ENCODE data around the gene MLX. TPM values are rescaled to one million over a fixed set of nuclear protein-coding genes. Genes with fewer than 3 reads are reported as not detected.
"Not testable (repeated sequence)": the region's sequence is repeated elsewhere in the genome, so short reads cannot be mapped to it uniquely, and the experiment has no call there.

Gene MLX
- total RNA-seq, 4 donors from 2014 or later, result 24.9 to 34.5 (median 29.3) TPM

GRCh38 chr17:42608305-42609181 lies 41.6 kb downstream of the MLX start:
- intact Hi-C loops (cut with DNase I), result loop anchor here (2.0 kb wide), 1 partner anchor 70 kb away; no protein-coding TSS in a partner anchor
- peaks cover 31 to 59% (median 54%) of the 10 kb centered on the region in 4 donors for H3K4me1 ChIP-seq

GRCh38 chr17:42609182-42609813 lies 42.4 kb downstream of the MLX start, which contains the start of the genes RETREG3 and TUBG1:
Gene RETREG3, minus strand, starts transcription at chr17:42609374. Its CDS starts 50 bp downstream, at chr17:42609324.
Gene TUBG1, plus strand, starts transcription at chr17:42609683. Its CDS starts 55 bp downstream, at chr17:42609738.
- WGBS, result 0% methylated on average over 22 of the region's 66 CpGs
- H3K4me1 ChIP-seq, result peaks cover 31 to 52% (median 52%) of the 10 kb centered on the region in 4 donors

More at GRCh38 chr17:42608305-42609181, 41.6 kb downstream of the MLX start:
- no peak for DNase-seq (ENCODE audit: extremely low spot score)
- no peak for TF ChIP-seq POLR2A (IDR thresholded peaks at IDR 0.05; ENCODE audit: low read depth)
- no peak for TF ChIP-seq EP300 (IDR thresholded peaks at IDR 0.05)
- TF ChIP-seq CTCF (IDR thresholded peaks at IDR 0.05), result no peak
- TF ChIP-seq POLR2AphosphoS5 (IDR thresholded peaks at IDR 0.05), result no peak
- H3K27ac ChIP-seq (replicated peaks in 1 of 4), result peak overlapping the region; percentile 89 to 95 (median 94)
- peaks cover 17 to 20% (median 20%) of the 10 kb centered on the region in 4 donors for H3K36me3 ChIP-seq
- no peaks in the 10 kb centered on the region for H3K9me3 ChIP-seq
- under 1% methylated on average over 27 of the region's 30 CpGs for WGBS
- peak overlapping the region; percentile 72 to 97 (median 86) for H3K4me3 ChIP-seq
- H3K27me3 ChIP-seq, result no peaks in the 10 kb centered on the region

GRCh38 chr17:42609814-42610801 lies 43.2 kb downstream of the MLX start:
- peak overlapping the region; percentile 72 to 97 (median 86) for H3K4me3 ChIP-seq
- H3K27me3 ChIP-seq; H3K9me3 ChIP-seq; DNase-seq (ENCODE audit: extremely low spot score): not testable (repeated sequence)
- WGBS, result 22% methylated on average over 15 of the region's 42 CpGs
- H3K27ac ChIP-seq (replicated peaks in 1 of 4), result peak overlapping the region; percentile 89 to 95 (median 92)
- H3K36me3 ChIP-seq, result peaks cover 33 to 35% (median 34%) of the 10 kb centered on the region in 4 donors
- intact Hi-C loops (cut with DNase I), result loop anchor here (2.0 to 5.0 kb wide), 2 partner anchors 47 to 69 kb away; partner anchors contain the start of gene TUBG2
- H3K4me1 ChIP-seq, result peaks cover 31 to 47% (median 45%) of the 10 kb centered on the region in 4 donors

More at GRCh38 chr17:42609182-42609813, 42.4 kb downstream of the MLX start, which contains the start of the genes RETREG3 and TUBG1:
- Histone ChIP-seq H3K9me3 (no peaks in the 10 kb centered on the region), H3K27ac (replicated peaks in 1 of 4) (peak within 1 kb of the TSS; percentile 89 to 95 (median 94)), H3K36me3 (peaks cover 24 to 27% (median 26%) of the 10 kb centered on the region in 4 donors), H3K27me3 (no peaks in the 10 kb centered on the region), H3K4me3 (peak within 1 kb of the TSS; percentile 72 to 97 (median 86))
- peak; percentile 99 for DNase-seq (ENCODE audit: extremely low spot score)
- TF ChIP-seq CTCF (IDR thresholded peaks at IDR 0.05), result peak; percentile 19 to 53 (median 48)
- no peak for TF ChIP-seq EP300 (IDR thresholded peaks at IDR 0.05)
- TF ChIP-seq POLR2AphosphoS5 (IDR thresholded peaks at IDR 0.05), result peak; percentile 95 to 97
- TF ChIP-seq POLR2A (IDR thresholded peaks at IDR 0.05; ENCODE audit: low read depth), result peak; percentile 59
- intact Hi-C loops (cut with DNase I), result loop anchor here (2.0 kb wide), 1 partner anchor 70 kb away; no protein-coding TSS in a partner anchor

- Histone ChIP-seq H3K9me3 (no peaks in the 10 kb centered on the region), H3K27ac (replicated peaks in 1 of 4) (no peak overlapping the region), H3K27me3 (no peaks in the 10 kb centered on the region), H3K36me3 (peaks cover 38 to 48% (median 45%) of the 10 kb centered on the region in 4 donors), H3K4me3 (no peak overlapping the region), H3K4me1 (peaks cover 18 to 28% (median 26%) of the 10 kb centered on the region in 4 donors)
- 100% methylated on average over 4 of the region's 4 CpGs for WGBS
- no peak for DNase-seq (ENCODE audit: extremely low spot score)
- intact Hi-C loops (cut with DNase I), result loop anchor here (5.0 kb wide), 1 partner anchor 45 kb away; the partner anchor contains the start of gene TUBG2
- no peak for TF ChIP-seq CTCF (IDR thresholded peaks at IDR 0.05)
- TF ChIP-seq EP300 (IDR thresholded peaks at IDR 0.05), result no peak
- TF ChIP-seq POLR2AphosphoS5 (IDR thresholded peaks at IDR 0.05), result no peak
- no peak for TF ChIP-seq POLR2A (IDR thresholded peaks at IDR 0.05; ENCODE audit: low read depth)
Observed at GRCh38 chr17:42612013-42612412, 45.1 kb downstream of the MLX start.
